Measurements from ENCODE around the gene RPLP2.
A peak's percentile ranks its signal among the peaks of the same experiment; 100 is the strongest.

RPLP2 gene

DNA sequence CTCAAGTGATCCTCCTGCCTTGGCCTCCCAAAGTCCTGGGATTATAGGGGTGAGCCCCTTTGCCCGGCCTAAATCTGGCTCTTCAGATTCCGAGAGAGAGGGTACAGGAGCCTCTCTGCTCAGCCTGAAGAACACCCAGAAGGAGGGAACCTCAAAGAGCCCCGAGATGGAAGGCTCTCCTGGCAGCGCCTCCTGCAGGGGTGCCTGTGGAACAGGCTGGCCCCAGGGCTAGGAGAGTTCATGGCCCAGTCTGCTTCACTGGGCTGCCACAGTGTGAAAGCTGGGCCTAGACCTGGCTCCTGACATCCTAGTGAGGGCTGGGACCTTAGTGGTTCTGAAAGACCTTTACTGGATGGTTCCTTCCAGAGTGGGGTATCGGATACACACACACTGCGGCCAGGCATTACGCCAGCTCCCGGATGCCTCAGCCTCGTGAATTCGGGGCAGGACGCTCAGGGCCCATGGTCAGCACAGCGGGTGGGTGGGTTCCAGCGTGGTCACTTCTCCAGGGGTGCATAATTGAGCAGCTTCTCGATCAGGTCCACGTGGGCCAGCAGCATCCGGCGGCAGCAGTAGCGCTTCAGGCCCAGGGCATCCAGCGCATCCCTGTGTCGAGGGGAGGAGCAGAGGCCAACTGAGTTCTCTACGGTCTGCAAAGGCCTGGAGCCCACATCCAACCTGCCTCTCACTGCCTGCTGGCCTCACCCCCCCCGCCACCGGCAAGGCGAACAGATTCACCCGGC lies 30.3 kb downstream of the RPLP2 start:
- H3K4me3 ChIP-seq = peak overlapping the region; percentile 92
- H3K27ac ChIP-seq = no peak overlapping the region

DNA sequence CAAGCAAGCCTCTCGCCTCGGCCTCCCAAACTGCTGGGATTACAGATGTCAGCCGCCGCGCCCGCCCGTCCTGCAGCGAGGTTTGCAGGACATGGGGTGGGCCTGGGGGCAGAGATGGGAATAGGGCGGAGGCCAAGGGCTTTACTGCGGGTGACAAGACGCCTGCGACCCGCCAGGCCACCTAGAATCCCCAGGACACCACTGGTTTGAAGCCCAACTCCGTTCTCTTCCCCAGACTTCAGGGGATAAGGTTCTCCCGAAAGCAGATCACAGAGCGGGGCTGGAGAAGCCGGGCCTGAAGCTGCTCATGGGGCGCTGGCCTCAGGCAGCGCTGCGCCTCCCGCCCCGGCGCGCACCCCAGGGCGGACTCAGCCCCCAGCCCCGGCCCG lies 32.2 kb downstream of the RPLP2 start:
- Histone ChIP-seq H3K27ac (peak overlapping the region; percentile 92 to 96), H3K4me3 (peak overlapping the region; percentile 92)
- no peak for DNase-seq (ENCODE audit: low spot score)
- TF ChIP-seq, protein P1, sequence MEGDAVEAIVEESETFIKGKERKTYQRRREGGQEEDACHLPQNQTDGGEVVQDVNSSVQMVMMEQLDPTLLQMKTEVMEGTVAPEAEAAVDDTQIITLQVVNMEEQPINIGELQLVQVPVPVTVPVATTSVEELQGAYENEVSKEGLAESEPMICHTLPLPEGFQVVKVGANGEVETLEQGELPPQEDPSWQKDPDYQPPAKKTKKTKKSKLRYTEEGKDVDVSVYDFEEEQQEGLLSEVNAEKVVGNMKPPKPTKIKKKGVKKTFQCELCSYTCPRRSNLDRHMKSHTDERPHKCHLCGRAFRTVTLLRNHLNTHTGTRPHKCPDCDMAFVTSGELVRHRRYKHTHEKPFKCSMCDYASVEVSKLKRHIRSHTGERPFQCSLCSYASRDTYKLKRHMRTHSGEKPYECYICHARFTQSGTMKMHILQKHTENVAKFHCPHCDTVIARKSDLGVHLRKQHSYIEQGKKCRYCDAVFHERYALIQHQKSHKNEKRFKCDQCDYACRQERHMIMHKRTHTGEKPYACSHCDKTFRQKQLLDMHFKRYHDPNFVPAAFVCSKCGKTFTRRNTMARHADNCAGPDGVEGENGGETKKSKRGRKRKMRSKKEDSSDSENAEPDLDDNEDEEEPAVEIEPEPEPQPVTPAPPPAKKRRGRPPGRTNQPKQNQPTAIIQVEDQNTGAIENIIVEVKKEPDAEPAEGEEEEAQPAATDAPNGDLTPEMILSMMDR (IDR thresholded peaks at IDR 0.05) = no peak

More for the DNA sequence above, 30.3 kb downstream of the RPLP2 start:
- no peak for DNase-seq (ENCODE audit: low spot score)
- TF ChIP-seq, protein P1 (IDR thresholded peaks at IDR 0.05) = no peak

DNA sequence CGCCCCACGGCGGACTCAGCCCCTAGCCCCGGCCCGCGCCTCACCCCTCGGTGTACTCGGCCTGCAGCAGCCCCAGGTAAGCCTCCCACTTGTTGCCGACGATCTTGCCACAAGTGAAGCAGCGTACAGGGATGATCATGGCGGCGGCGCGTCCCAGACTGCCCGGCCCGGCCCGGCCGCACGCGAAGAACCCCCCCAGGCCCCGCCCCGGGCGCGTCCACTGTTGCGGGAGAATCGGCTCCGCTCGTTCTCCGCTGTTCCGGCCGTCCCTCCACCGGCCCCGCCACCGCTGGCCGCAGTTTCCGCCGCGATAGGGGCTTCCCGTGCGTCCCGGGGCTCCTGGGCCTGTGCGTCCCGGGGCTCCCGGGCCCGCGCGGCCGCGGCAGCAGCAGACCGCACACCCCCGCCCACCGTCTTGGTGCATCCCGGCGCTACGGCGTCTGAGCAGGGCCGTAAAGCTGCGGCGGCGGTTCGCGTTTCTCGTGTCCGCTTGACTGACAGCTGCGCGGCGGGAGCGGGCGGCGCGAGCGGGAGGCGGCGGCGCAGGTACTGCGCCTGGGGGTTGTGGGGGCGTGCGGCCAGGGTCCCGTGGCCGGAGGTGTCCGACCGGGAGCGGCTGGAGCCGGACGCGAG lies 32.7 kb downstream of the RPLP2 start, which contains the start of the genes POLR2L and TSPAN4:
Gene POLR2L (minus strand): TSS at position 160 of the 633 bp plus-strand sequence. CDS start 21 bp downstream, at position 139.
Gene TSPAN4 (plus strand): TSS at position 483 of the 633 bp plus-strand sequence. CDS start 7,453 bp downstream, outside the sequence.
- DNase-seq (ENCODE audit: low spot score) = peak; percentile 94
- TF ChIP-seq, protein P1 (IDR thresholded peaks at IDR 0.05) = no peak
- peak within 1 kb of the TSS; percentile 92 for H3K4me3 ChIP-seq

DNA sequence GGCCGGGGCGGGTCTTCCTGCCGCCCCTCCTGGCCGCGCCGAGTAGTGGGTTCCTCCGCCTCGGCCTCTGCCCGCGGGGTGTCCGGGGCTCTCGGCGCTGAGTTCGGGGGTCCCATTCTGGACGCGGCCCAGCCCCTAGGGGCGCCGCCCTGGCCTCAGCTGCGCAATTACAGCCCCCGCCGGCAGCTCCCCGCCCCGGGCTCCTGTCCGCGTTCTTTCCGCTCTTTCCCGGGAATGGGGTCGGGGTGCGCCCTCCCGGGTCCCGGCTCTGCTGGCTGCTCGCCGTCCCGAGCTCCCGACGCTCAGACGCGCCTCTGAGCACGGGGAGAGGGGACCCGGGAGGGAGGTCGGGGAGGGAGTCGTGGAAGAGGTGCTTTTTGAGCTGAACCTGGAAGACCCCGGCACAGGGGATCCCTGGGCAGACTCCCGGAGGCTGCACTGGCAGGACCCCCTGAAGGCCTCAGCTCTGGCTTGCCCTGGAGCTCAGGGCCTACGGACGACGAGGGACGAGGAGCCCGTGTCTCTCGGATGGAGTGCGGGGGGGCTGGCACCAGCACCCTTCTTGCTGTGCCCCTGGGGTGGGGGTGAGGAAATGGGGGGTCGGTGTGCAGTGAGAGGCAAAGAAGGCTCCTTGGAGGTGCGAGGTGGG lies 33.4 kb downstream of the RPLP2 start:
- TF ChIP-seq, protein P1 (IDR thresholded peaks at IDR 0.05) = no peak
- Histone ChIP-seq H3K27ac (peak overlapping the region; percentile 92 to 96), H3K4me3 (peak overlapping the region; percentile 92)
- no peak for DNase-seq (ENCODE audit: low spot score)

More for the DNA sequence above, 32.7 kb downstream of the RPLP2 start, which contains the start of the genes POLR2L and TSPAN4:
- peak within 1 kb of the TSS; percentile 92 to 96 for H3K27ac ChIP-seq

DNA sequence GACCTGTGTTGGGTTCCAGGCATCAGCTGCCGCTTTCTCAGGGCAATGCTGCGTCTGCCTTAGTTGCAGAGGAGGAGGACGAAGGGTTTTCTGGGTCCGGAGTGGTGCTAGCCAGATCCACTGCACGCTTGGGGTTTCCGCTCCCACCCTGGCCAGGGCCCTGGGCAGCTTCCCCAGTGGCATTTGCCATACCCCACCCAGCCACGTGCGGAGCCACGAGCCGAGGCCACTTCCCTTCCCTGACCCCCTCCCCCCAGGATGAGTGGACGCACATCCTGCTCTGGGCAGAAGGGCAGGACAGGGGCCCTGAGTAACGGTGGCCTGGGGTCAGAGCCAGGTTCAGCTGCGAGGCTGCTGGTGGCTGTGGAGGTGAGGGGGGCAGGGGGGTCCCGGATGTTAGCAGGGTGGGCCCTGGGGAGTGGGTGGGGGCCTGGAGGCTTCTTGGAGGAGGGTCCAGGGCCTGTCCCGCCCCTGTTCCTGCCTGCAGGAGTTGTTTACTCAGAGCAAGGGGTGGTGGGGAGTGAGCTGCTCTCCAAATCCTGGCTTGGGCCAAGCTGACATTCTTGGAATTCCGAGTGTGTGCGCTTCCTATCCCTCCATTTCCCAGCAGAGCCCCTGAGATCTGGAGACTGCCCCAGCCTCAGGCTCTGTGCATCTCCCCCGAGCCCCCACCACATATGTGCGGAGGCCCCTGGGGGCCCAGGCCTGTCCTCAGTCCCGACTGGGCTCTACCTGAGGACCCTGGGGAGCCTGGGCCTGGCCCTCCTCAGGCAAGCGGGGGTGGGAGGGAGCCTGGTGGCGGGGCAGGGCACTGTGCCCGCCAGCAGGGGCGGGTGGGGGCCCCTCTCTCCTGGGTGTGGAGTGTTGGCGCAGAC lies 34.3 kb downstream of the RPLP2 start:
- peak; percentile 97 for DNase-seq (ENCODE audit: low spot score)
- Histone ChIP-seq H3K4me3 (peak overlapping the region; percentile 92), H3K27ac (peak overlapping the region; percentile 92 to 96)
- TF ChIP-seq, protein P1 (IDR thresholded peaks at IDR 0.05) = no peak

Data from coronary artery (tissue), 2 donors.